NCI-H1417 (cell line): ENCODE measurements around the gene HK1.
"Not testable (repeated sequence)": the region's sequence is repeated elsewhere in the genome, so short reads cannot be mapped to it uniquely, and the experiment has no call there.

Experiments
- DNase-seq, 3 experiments: peaks; one replicate each; lab custom pipeline; 2025; lab: John Stamatoyannopoulos, UW

The HK1 gene

GRCh38 chr10:69278446-69278963, at the start of gene HK1:
Gene HK1 (plus strand): TSS chr10:69278496.
- no peak for DNase-seq

- DNase-seq, result no peak
Measured at GRCh38 chr10:69229616-69229916, 48.7 kb upstream of the HK1 start.

GRCh38 chr10:69230128-69230527, 48.2 kb upstream of the HK1 start:
- no peak for DNase-seq

- DNase-seq, result no peak
Measured at GRCh38 chr10:69232252-69232651, 46.0 kb upstream of the HK1 start.

GRCh38 chr10:69232736-69233480, 45.4 kb upstream of the HK1 start:
- no peak for DNase-seq

- no peak for DNase-seq
Measured at GRCh38 chr10:69234447-69234846, 43.8 kb upstream of the HK1 start.

- peak; percentile 48 to 80 (median 71) for DNase-seq
Measured at GRCh38 chr10:69237528-69238159, 40.7 kb upstream of the HK1 start.

GRCh38 chr10:69239136-69239535, 39.2 kb upstream of the HK1 start:
- no peak for DNase-seq

GRCh38 chr10:69239816-69240434, 38.4 kb upstream of the HK1 start:
- DNase-seq, result no peak

- no peak for DNase-seq
Measured at GRCh38 chr10:69240455-69240854, 37.8 kb upstream of the HK1 start.

GRCh38 chr10:69241575-69241974, 36.7 kb upstream of the HK1 start:
- DNase-seq, result no peak

GRCh38 chr10:69242040-69242851, 36.0 kb upstream of the HK1 start:
- DNase-seq, result no peak

- DNase-seq, result peak in 1 of 3 experiments; percentile 62
Measured at GRCh38 chr10:69242852-69243212, 35.5 kb upstream of the HK1 start.

- no peak for DNase-seq
Measured at GRCh38 chr10:69243817-69244216, 34.5 kb upstream of the HK1 start.

GRCh38 chr10:69246036-69246435, 32.3 kb upstream of the HK1 start:
- no peak for DNase-seq

- DNase-seq, result no peak
Measured at GRCh38 chr10:69246581-69247312, 31.5 kb upstream of the HK1 start.

- DNase-seq, result no peak
Measured at GRCh38 chr10:69247313-69247710, 31.0 kb upstream of the HK1 start.

GRCh38 chr10:69248117-69248730, 30.1 kb upstream of the HK1 start:
- DNase-seq, result no peak

- no peak for DNase-seq
Measured at GRCh38 chr10:69250041-69250440, 28.3 kb upstream of the HK1 start.

- not testable (repeated sequence) for DNase-seq
Measured at GRCh38 chr10:69251417-69251816, 26.9 kb upstream of the HK1 start.

GRCh38 chr10:69253171-69253570, 25.1 kb upstream of the HK1 start:
- no peak for DNase-seq
